SK-MEL-5 (cell line): Measurements from ENCODE around the gene OR2A5. TPM values are rescaled to one million over a fixed set of nuclear protein-coding genes. Genes with fewer than 3 reads are reported as not detected.
"Not testable (repeated sequence)": the region's sequence is repeated elsewhere in the genome, so short reads cannot be mapped to it uniquely, and the experiment has no call there.

Experiments
- DNase-seq: peaks from one replicate; pipeline ENCODE4 v3.0.0-alpha.2; 2016; ENCODE audit warnings: low read depth, low spot score
- in situ Hi-C: cut with HindIII; loops from 2 replicates; pipeline ENCODE4 v1.10.0; 2016; ENCODE audit warnings: low sequenced_read_pairs, high pct_unique_total_duplicates, low pct_unique_long_range_greater_than_20kb
- polyA plus RNA-seq, 2 experiments: library from polyadenylated mRNA; depleted of rRNA; stranded (reverse); fragments of >200 nt; gene quantifications; 2 replicates each; pipeline ENCODE4 v1.2.3, GENCODE V29; 2015
- total RNA-seq: library from RNA; depleted of rRNA; stranded (reverse); fragments of >200 nt; shearing (Covaris generic); gene quantifications from 2 replicates; pipeline ENCODE4 v1.2.3, GENCODE V29; 2014; rRNA removed

OR2A5 gene
- total RNA-seq: under 0.01 TPM in 1 of 2 replicates, not detected in the other
- polyA plus RNA-seq (2015; cell fraction: cytosol; rRNA removed): not detected in 2 replicates
- not detected in 2 replicates for polyA plus RNA-seq (2015; cell fraction: nucleus; rRNA removed)

GRCh38 chr7:144048648-144049047, at the start of gene OR2A5:
TSS of gene OR2A5 (plus strand) at chr7:144048948. CDS start at chr7:144050402, 1,454 bp downstream.
- in situ Hi-C loops: no loop called here
- no peak for DNase-seq

GRCh38 chr7:144000020-144000419, 48.7 kb upstream of the OR2A5 start, which contains the start of gene OR6B1:
TSS of gene OR6B1 (plus strand) at chr7:144000320. CDS start at chr7:144003997, 3,677 bp downstream.
- DNase-seq: no peak
- in situ Hi-C loops: no loop called here

- no peak for DNase-seq
- in situ Hi-C loops: no loop called here
Observed at GRCh38 chr7:144001543-144001942, 47.2 kb upstream of the OR2A5 start.

GRCh38 chr7:144004703-144005102, 44.0 kb upstream of the OR2A5 start:
- no peak for DNase-seq
- in situ Hi-C loops: no loop called here

- in situ Hi-C loops: no loop called here
- DNase-seq: no peak
Observed at GRCh38 chr7:144006029-144006691, 42.6 kb upstream of the OR2A5 start.

GRCh38 chr7:144006692-144007042, 42.1 kb upstream of the OR2A5 start:
- no peak for DNase-seq
- in situ Hi-C loops: no loop called here

GRCh38 chr7:144009361-144009760, 39.4 kb upstream of the OR2A5 start:
- in situ Hi-C loops: no loop called here
- no peak for DNase-seq

- in situ Hi-C loops: not testable (repeated sequence)
Observed at GRCh38 chr7:144010061-144010460, 38.7 kb upstream of the OR2A5 start.

GRCh38 chr7:144010821-144011220, 37.9 kb upstream of the OR2A5 start:
- DNase-seq, in situ Hi-C loops: not testable (repeated sequence)

More at GRCh38 chr7:144010061-144010460, 38.7 kb upstream of the OR2A5 start:
- DNase-seq: not testable (repeated sequence)

- in situ Hi-C loops: no loop called here
- peak; percentile 38 for DNase-seq
Observed at GRCh38 chr7:144011458-144012230, 37.1 kb upstream of the OR2A5 start.

GRCh38 chr7:144018065-144018464, 30.7 kb upstream of the OR2A5 start:
- in situ Hi-C loops: no loop called here
- no peak for DNase-seq

- DNase-seq: no peak
- in situ Hi-C loops: no loop called here
Observed at GRCh38 chr7:144019457-144019856, 29.3 kb upstream of the OR2A5 start.

- DNase-seq: no peak
- in situ Hi-C loops: no loop called here
Observed at GRCh38 chr7:144020340-144020739, 28.4 kb upstream of the OR2A5 start.

- DNase-seq: no peak
Observed at GRCh38 chr7:144022169-144022568, 26.6 kb upstream of the OR2A5 start.

GRCh38 chr7:144023171-144023827, 25.4 kb upstream of the OR2A5 start:
- in situ Hi-C loops: no loop called here
- no peak for DNase-seq

More at GRCh38 chr7:144022169-144022568, 26.6 kb upstream of the OR2A5 start:
- in situ Hi-C loops: no loop called here

GRCh38 chr7:144024213-144024612, 24.5 kb upstream of the OR2A5 start:
- DNase-seq: no peak
- in situ Hi-C loops: no loop called here

GRCh38 chr7:144026203-144026883, 22.4 kb upstream of the OR2A5 start:
- no peak for DNase-seq
- in situ Hi-C loops: no loop called here

GRCh38 chr7:144027070-144027469, 21.7 kb upstream of the OR2A5 start:
- peak; percentile 35 for DNase-seq
- in situ Hi-C loops: no loop called here
